Lung (tissue), 14 donors: Measurements from ENCODE around the gene TRIM16. TPM values are rescaled to one million over a fixed set of nuclear protein-coding genes. Genes with fewer than 3 reads are reported as not detected.
"Not testable (repeated sequence)": the region's sequence is repeated elsewhere in the genome, so short reads cannot be mapped to it uniquely, and the experiment has no call there.

Source experiments
- ATAC-seq: fragments of 200-7000 bp; cut with Tn5 transposase; one replicate; pipeline ENCODE4 v1.9.1; 2020; ENCODE audit warnings: moderate number of reproducible peaks; ENCODE audit not compliant: insufficient read depth, low FRiP score
- DNase-seq, 3 donors: peaks; one replicate each; pipeline ENCODE4 v3.0.0-alpha.2; 2013 to 2017
- H3K27ac ChIP-seq, 2 donors: one replicate each; pipeline ENCODE4 v1.5.1; 2013; ENCODE audit warnings: mild to moderate bottlenecking in 2 of 2, moderate library complexity in 2 of 2, control low read depth in 1 of 2, inconsistent platforms in 1 of 2, low read depth in 1 of 2, low read length in 1 of 2
- H3K27me3 ChIP-seq, 3 donors: one replicate each; pipeline ENCODE4 v1.5.1; 2013; ENCODE audit warnings: low read length in 2 of 3; ENCODE audit not compliant: control insufficient read depth in 3 of 3, insufficient read depth in 3 of 3
- H3K36me3 ChIP-seq, 4 donors: one replicate each; pipeline ENCODE4 v1.5.1; 2013; ENCODE audit warnings: low read length in 4 of 4, mild to moderate bottlenecking in 1 of 4, moderate library complexity in 1 of 4; ENCODE audit not compliant: control insufficient read depth in 4 of 4, insufficient read depth in 4 of 4
- H3K4me1 ChIP-seq, 5 donors: one replicate each; pipeline ENCODE4 v1.5.1; 2013; ENCODE audit warnings: low read length in 5 of 5, mild to moderate bottlenecking in 2 of 5, moderate library complexity in 1 of 5; ENCODE audit not compliant: control insufficient read depth in 5 of 5, insufficient read depth in 5 of 5
- H3K4me3 ChIP-seq: one replicate; pipeline ENCODE4 v1.5.1; 2013; ENCODE audit warnings: mild to moderate bottlenecking, control low read depth, moderate library complexity
- H3K9ac ChIP-seq, 2 donors: one replicate each; pipeline ENCODE4 v1.5.1; 2013; ENCODE audit warnings: low read length in 2 of 2, control low read depth in 1 of 2; ENCODE audit not compliant: insufficient read depth in 1 of 2
- H3K9me3 ChIP-seq, 4 donors: one replicate each; pipeline ENCODE4 v1.5.1; 2013; ENCODE audit warnings: low read length in 3 of 4, mild to moderate bottlenecking in 1 of 4, moderate library complexity in 1 of 4; ENCODE audit not compliant: control insufficient read depth in 4 of 4, insufficient read depth in 3 of 4
- WGBS, 2 donors: extraction: QIAGEN DNeasy Blood & Tissue Kit; methylation state at CpG; one replicate each; pipeline ENCODE4 v1.1.7; 2013; 5-methylcytosine and 5-hydroxymethylcytosine counted together
- long read RNA-seq, 5 donors: transcript quantifications; one replicate each; lab custom pipeline, GENCODE V29; 2026
- polyA plus RNA-seq, 2 donors: library from polyadenylated mRNA; stranded (reverse); fragments of 200-250 nt; gene quantifications; one replicate each; pipeline ENCODE4 v1.2.1, GENCODE V29; 2013
- total RNA-seq, 2 donors: library from RNA; depleted of rRNA in 1 of 2; stranded (reverse); fragments of >200 nt in 1 of 2; gene quantifications; one replicate each; pipeline ENCODE4 v1.2.1, GENCODE V29; 2014 to 2021
- donor health status: Bipolar disorder and iron deficiency.
- donor health status: healthy.
- donor health status: DM: yes; HTN: yes; CAD: no.

TRIM16 gene
- total RNA-seq (10 to 100 TPM; 24.2 to 32.1 TPM), polyA plus RNA-seq (10 to 100 TPM; 10.2 to 17.8 TPM)
- long read RNA-seq, donor 1 = 0 reads
- long read RNA-seq, donor 2, partial matches to known transcripts = 0 of 1 reads
- long read RNA-seq, donor 2, other reads (novel, unspliced or antisense) = 0 of 1 reads
- long read RNA-seq, donor 3, partial matches to known transcripts = 7 of 8 reads
- long read RNA-seq, donor 3, other reads (novel, unspliced or antisense) = 0 of 8 reads
- long read RNA-seq, donor 4 = 0 reads
- long read RNA-seq, donor 5, partial matches to known transcripts = 9 of 10 reads
- long read RNA-seq, donor 5, other reads (novel, unspliced or antisense) = 0 of 10 reads

DNA sequence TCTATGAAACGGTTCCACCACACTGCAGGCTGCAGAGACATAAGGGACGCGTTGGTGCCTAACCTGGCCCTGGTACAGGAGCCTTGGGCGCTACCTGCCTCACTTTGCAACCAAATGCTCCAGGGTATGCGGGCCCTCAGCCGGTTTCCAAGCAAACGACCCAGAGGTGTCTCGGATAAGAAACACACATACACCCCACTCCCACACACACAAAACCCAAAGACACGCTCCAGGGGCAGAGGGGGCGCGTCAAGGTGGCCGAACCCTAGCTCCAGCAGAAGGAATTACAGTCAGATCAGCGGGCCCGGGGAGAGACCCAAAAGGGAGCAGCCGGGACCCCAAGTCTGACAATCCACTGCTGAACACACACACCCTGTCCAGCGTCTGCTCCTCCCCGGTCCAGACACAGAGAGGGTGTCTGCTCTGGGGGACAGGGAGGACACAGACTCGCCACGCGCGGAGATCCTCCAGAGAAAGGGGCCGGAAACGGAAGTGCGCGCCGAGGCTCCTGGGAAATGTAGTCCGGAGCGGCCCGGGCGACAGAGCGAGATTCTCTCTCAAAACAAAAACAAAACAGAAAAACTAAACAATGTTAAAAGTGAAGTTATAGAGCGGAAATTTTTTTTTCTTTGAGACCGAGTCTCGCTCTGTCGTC is at the start of gene TRIM16:
Gene TRIM16, minus strand, starts transcription at position 488 of the 655 bp plus-strand sequence. CDS start 32,702 bp downstream, outside the sequence.
- WGBS, 2 donors = 1 to 3% methylated on average over 28 to 35 of the region's 35 CpGs
- H3K9me3 ChIP-seq, H3K4me1 ChIP-seq, H3K27me3 ChIP-seq, H3K36me3 ChIP-seq: not testable (repeated sequence)
- peak within 1 kb of the TSS; percentile 46 for H3K4me3 ChIP-seq
- ATAC-seq (peak; percentile 92), DNase-seq (peak; percentile 80 to 83 (median 81))
- H3K9ac ChIP-seq = peak within 1 kb of the TSS; percentile 63 to 68
- H3K27ac ChIP-seq = peak within 1 kb of the TSS; percentile 20 to 28

DNA sequence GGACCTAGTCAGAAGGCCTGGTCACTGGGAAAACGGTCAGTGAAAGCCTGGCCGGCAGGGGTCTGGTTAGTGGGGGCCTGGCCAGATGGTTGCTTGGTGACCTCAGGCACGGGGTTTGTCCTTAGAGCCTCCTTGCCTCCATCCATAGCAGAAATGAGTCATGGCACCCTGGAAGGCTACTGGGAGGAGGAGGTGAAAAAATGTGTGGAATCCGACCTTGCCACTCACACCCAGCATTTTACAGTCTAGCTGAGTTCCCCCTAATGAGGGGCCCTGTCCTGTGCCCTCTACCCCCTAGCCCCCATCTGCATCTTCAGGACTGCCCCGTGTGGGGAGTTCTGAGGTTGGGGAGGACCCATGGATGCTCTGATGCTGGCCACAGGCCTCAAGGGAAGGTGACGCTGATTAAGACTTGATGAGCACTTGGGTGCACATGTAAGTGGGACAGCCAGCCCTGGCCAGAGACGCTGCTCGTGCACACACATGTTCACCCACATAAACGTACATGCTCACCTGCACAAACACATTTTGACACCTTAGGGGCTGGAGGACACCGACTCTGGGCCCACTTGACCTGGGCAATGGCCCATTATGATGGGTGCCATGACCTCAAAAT is 49.2 kb upstream of the TRIM16 start:
- not testable (repeated sequence) for H3K4me1 ChIP-seq, ATAC-seq, H3K4me3 ChIP-seq, H3K9me3 ChIP-seq, H3K27me3 ChIP-seq, H3K27ac ChIP-seq, H3K9ac ChIP-seq, DNase-seq, H3K36me3 ChIP-seq
- WGBS, 2 donors = 92 to 95% methylated on average over 7 to 8 of the region's 10 CpGs

DNA sequence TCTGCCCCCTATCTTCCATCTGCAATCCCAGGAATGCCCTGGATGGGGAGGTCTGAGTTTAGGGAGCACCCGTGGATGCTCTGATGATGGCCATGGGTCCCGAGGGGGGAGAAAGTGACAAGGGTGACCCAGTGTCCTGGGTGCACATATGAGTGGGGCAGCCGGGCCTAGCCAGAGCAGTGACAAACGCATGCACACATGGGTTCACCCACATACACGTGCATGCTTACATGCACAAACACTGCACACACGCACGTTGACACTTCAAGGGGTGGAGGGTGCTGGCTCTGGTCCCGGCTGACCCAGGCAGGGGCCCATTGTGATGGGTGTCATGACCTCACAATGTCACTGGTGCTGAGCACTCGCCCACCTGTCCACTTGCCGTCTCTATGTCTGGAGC is 47.8 kb upstream of the TRIM16 start, which contains the start of gene TBC1D26:
Gene TBC1D26, plus strand, starts transcription at position 384 of the 400 bp plus-strand sequence. CDS start 3,066 bp downstream, outside the sequence.
- not testable (repeated sequence) for H3K4me3 ChIP-seq, H3K27me3 ChIP-seq, H3K27ac ChIP-seq, H3K9me3 ChIP-seq, ATAC-seq, H3K36me3 ChIP-seq, DNase-seq, H3K9ac ChIP-seq, H3K4me1 ChIP-seq
- WGBS, 2 donors = 81 to 93% methylated on average over 8 of the region's 10 CpGs

DNA sequence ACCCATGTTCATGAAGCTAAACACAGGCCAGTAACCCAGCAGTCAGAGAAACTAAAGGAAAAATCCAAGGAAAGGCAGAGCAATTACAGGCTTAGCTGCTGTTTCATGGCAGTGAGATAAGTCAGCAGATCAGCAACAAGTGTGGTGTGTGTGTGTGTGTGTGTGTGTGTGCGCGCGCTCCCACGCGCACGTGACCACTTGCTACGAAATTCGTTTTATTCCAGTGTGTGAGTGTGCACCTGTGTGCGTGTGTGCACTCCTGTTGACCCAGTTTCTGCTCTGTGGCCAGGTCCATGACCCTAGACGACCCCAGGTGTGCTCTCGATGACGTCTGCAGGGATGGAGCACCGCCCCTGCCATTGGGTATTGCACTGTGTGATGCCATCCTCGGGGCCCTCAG is 46.4 kb upstream of the TRIM16 start:
- not testable (repeated sequence) for ATAC-seq, H3K27me3 ChIP-seq, H3K9me3 ChIP-seq, H3K36me3 ChIP-seq, H3K4me3 ChIP-seq, DNase-seq, H3K9ac ChIP-seq, H3K4me1 ChIP-seq, H3K27ac ChIP-seq
- WGBS, 2 donors = 82 to 92% methylated on average over 5 to 7 of the region's 14 CpGs

DNA sequence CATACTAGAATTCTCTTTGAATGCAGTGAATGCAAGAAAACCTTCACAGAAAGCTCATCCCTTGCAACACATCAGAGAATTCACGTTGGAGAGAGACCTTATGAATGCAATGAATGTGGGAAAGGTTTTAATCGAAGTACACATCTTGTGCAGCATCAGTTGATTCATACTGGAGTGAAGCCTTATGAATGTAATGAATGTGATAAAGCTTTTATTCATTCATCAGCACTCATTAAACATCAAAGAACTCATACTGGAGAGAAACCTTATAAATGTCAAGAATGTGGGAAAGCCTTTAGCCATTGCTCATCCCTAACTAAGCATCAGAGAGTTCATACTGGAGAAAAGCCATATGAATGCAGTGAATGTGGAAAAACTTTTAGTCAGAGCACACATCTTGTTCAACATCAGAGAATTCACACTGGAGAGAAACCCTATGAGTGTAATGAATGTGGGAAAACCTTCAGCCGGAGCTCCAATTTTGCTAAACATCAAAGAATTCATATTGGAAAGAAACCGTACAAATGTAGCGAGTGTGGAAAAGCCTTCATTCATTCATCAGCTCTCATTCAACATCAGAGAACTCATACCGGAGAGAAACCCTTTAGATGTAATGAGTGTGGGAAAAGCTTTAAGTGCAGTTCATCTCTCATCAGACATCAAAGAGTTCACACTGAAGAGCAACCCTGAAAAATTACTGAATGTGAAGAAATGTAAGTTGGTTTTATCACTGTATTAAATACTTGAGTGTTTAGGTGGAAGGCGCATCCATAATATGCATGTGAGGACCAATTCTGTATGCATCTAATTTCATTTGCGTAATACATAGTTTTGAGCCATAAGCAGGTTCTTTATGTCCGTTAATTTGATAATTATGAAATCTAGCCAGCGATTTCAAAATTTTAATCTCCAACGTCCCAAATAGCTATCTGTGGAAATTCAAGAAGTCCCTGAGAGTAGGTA is 32.8 kb upstream of the TRIM16 start:
- ATAC-seq, H3K4me3 ChIP-seq, DNase-seq, H3K27me3 ChIP-seq, H3K4me1 ChIP-seq, H3K9ac ChIP-seq, H3K27ac ChIP-seq: not testable (repeated sequence)
- Histone ChIP-seq H3K36me3 (peaks cover 0 to 12% (median 3%) of the 10 kb centered on the region in 4 donors), H3K9me3 (peaks cover 0 to 12% (median under 1%) of the 10 kb centered on the region in 4 donors)
- 92 to 96% methylated on average over 11 of the region's 11 CpGs for WGBS, 2 donors

DNA sequence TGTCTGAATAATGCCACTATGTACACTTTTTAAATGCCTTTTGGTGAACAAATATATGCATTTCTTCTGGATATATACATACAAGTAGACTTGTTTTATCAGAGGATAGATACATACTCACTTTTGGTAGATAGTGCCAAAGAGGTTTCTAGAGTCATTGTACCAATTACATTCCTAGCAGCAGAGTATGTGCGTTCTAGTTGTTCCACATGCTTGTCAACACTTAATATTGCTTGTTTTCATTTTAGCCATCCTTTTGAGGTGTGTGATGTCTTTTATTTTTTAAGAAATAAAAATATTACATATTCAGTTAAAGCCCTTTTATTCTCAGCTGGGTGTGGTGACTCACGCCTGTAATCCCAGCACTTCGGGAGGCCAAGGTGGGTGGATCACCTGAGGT is 24.8 kb upstream of the TRIM16 start:
- 93 to 99% methylated on average over 3 of the region's 3 CpGs for WGBS, 2 donors
- not testable (repeated sequence) for ATAC-seq, DNase-seq, H3K4me3 ChIP-seq, H3K9ac ChIP-seq, H3K27ac ChIP-seq, H3K4me1 ChIP-seq, H3K27me3 ChIP-seq
- H3K9me3 ChIP-seq = peaks cover 0 to 11% (median 4%) of the 10 kb centered on the region in 4 donors
- H3K36me3 ChIP-seq = peaks cover 4 to 47% (median 29%) of the 10 kb centered on the region in 4 donors

DNA sequence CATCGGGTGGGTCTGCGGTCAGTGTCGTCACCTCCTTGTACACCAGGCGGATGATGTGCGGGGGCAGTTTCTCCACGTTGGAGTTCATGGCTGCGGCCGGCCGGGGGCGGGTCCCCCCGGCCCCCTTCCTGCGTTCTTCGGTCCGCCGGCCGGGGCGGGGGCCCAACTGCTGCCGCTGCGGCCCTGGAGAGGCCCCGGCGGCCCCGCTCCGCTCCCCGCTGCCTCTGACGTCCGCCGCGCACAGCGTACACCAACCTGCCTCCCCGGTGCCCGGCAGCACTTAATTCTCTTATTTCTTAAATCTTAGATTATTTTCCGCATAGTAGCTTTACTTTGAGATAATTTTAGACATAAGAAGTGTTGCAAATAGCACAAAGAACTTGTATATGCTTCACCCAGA is 20.7 kb upstream of the TRIM16 start:
- Histone ChIP-seq H3K9me3 (peaks cover 0 to 11% (median 3%) of the 10 kb centered on the region in 4 donors), H3K36me3 (peaks cover 4 to 39% (median 27%) of the 10 kb centered on the region in 4 donors)
- 97% methylated on average over 32 of the region's 32 CpGs for WGBS, 2 donors
- not testable (repeated sequence) for H3K27ac ChIP-seq, DNase-seq, H3K4me1 ChIP-seq, ATAC-seq, H3K27me3 ChIP-seq, H3K9ac ChIP-seq, H3K4me3 ChIP-seq
